Measurements from ENCODE around the gene LIX1L.

GRCh38 chr1:145959333-145959732, 1.5 kb upstream of the LIX1L start:
- TF ChIP-seq CTCF (conservative IDR thresholded peaks at IDR 0.05; ENCODE audit: low read length) (no peak), EZH2phosphoT487 (IDR thresholded peaks at IDR 0.05; ENCODE audit: borderline replicate concordance) (no peak)

Data from Loucy (cell line).